Frontal cortex (tissue), 4 donors: ENCODE measurements around the gene NEDD4L. TPM values are rescaled to one million over a fixed set of nuclear protein-coding genes. Genes with fewer than 3 reads are reported as not detected.

Experiments used
- DNase-seq, 2 donors: peaks; one replicate each; pipeline ENCODE4 v3.0.0; 2012; ENCODE audit warnings: low spot score in 2 of 2
- FAIRE-seq: peaks from 2 replicates; lab custom pipeline; 2012; peaks lifted over from hg19 to GRCh38; lab: Jason Lieb, UNC
- total RNA-seq: library from RNA; depleted of rRNA; stranded (reverse); fragments of >200 nt; gene quantifications from one replicate; pipeline ENCODE4 v1.2.3, GENCODE V29; 2014
- donor health status: control.
- donor health status: control.
- donor health status: control.

The NEDD4L gene
- total RNA-seq, 1 donor from 2014 or later = 108 TPM

DNA sequence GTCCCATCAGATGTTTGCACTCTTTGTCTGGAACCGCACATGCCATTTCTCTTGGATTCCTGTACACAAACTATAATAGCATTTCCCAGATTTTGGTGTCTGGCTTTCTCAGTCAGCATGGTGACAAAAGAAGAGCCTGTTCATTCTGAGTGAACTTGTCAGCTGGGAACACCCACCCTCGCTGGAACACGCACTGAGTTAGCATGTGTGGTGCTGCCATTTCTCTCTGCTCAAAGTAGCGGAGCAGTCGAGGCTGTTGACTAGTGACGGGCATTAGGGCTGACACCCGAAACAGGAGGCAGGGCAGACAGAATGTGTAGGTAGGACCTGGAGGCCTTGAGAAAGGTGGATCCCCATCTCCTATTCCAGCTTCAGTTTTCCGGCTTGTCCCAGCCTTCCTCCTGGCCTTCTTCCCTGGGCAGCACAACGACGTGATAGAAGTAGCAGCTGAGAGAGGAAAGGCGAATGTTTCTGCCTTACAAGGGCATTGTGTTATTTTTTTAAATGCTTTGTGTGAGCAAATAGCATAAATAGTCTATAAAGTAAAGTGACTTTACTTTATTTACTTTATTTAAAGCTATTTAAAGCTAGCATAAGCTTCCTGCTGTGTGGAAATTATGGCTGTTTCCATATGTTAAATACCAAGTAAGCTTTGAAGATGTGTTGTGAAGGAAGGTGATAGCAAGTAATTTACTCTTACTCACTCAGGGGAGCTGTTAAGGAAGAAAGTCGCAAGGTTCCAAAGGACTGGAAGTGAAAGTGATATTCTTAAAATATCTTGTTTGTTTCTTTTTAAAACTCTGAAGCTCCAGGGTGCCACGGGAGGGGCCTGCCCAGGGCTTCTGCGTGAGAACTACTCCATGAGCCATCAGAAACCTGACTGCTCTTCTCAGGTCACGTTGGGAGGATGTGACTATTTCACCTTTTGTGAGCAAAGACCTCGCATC, 272.6 kb downstream of the NEDD4L start:
- DNase-seq (no peak), FAIRE-seq (no peak)

DNA sequence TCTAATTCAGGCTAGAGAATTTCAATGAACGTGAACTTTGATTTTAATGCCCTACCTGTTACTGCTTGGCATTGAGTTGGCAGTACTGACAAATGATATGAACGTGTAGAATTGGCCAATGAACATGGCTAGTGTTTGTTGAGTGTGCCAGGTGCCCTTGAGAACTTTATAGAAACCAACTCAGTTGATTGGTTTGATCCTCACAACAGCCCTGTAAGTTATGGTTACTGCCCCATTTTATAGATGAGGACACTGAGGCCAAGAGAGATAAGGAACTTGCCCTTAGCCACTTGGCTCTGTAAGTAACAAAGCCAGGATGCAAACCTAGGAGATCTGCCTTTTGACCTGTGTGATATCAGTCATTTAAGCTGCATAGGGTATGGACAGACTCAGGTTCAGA, 275.7 kb downstream of the NEDD4L start:
- DNase-seq = no peak
- no peak for FAIRE-seq

DNA sequence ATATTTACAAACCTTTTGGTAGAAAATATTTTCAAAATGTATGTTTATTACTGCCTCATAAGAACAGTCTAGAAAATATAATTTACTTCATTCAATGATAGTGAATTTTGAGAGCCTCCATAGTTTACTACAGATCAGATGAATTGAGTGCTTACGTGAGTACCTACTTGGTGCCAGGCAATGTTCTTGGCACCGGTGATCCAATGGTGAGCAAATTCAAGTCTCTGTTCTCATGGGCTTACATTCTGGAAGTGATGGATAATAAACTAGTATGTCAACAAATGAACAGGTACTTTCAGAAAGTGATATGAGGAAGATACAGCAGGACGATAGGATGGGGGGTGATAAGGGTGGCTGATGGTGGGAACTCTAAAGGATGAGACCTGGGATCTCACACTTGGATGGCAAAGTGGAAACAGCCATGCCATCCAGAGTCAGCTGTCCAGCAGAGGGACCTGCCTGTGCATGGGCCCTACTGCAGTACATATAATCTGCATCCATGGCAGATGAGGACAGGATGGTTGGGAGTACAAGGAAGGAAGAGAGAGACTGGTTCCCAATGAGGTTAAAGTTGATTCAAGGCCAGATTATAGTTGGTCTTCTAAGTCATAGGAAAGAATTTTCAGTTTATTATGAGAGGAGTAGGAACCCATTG, 277.0 kb downstream of the NEDD4L start:
- FAIRE-seq (no peak), DNase-seq (no peak)

DNA sequence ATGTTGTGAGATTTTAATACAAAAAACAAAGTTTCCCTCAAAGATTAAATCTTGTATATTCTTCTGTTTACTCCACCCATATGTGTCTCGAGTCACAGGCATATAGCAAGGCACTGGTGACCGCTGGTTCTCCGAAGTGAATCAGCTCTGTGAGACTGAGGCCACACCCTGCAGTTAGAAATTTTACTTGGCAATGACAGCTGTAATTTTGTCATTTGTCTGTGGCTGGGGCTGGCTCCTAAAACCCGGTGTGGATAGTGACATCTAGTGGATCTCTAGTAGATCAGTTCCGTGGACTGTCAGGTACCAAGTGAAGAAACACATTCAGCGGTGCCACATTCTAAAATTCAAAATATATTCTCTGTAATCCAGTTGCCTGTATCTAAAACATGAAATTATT, 278.0 kb downstream of the NEDD4L start:
- FAIRE-seq = no peak
- peak; percentile 47 to 71 for DNase-seq

DNA sequence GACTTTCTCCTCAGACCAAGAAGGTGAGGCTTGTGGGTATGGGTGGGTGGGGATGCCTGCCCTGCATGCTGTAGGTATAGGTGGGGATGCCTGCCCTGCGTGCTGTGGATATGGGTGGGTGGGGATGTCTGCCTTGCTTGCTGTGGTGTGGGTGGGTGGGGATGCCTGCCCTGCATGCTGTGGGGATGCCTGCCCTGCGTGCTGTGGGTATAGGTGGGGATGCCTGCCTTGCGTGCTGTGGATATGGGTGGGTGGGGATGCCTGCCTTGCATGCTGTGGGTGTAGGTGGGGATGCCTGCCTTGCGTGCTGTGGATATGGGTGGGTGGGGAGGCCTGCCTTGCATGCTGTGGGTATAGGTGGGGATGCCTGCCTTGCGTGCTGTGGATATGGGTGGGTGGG, 278.4 kb downstream of the NEDD4L start:
- DNase-seq = no peak
- FAIRE-seq = no peak

DNA sequence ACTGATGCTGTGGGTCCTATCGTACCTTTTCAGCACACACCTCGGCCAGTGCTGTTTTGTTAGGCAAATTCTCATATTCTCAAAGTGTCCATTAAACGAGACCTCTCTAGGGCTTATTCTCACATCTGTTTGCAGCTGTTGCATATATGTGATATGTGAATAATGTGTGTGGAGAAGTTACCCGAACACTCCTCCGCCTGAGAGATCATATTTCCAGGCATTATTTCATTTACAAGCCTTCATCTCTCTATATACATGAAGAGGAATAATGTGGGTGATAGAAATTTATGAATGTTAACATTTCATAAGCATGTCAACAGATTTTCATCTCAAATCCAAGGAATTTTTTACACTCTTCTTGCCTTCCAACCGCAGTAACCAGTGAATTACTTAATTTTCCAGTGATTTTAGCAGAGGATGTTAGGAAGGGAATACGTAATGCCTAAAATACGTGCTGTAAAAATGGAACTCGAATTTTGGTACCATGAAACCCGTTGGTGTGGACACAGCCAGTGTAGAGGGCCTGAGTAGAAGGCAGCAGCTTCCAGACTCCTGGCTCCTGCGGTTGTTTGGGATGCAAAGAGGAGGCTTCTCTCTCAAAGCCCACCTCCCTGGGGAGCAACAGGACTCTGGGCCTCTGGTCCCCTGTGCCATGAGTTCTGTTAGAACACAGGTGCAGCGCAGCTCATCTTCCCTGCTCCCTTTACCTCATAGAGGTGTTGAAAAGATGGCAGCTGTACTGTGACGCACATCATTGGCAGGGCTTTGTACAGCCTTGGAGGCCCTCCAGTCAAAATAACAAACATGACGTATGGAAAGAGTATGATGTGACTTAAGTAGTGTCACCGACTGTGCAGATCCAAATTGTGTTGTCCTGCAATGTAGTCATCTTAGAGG, 280.1 kb downstream of the NEDD4L start:
- FAIRE-seq (no peak), DNase-seq (no peak)

DNA sequence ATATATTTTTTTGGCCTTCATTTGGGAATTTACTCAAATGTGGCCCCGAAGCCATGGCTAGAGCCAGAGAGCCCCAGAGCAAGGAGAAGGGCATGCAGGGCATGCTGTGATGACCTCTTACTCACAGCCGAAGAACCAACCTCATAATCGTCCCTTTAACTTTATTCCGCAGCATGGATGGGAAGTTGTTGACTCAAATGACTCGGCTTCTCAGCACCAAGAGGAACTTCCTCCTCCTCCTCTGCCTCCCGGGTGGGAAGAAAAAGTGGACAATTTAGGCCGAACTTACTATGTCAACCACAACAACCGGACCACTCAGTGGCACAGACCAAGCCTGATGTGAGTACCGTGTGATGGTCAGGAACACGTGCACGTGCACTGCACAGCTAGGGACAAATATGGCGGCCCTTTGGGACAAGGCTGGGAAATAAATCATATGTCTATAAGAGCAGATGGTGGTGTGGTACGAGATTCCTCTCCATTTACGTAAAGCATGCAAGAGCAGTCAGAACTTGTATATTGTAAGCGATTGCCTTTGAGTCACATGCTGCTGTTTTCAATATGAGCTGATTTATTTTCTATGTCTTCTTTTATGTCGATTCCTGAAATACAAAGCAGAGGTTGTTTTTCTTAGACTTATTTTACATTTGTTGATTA, 280.9 kb downstream of the NEDD4L start:
- DNase-seq = no peak
- no peak for FAIRE-seq

DNA sequence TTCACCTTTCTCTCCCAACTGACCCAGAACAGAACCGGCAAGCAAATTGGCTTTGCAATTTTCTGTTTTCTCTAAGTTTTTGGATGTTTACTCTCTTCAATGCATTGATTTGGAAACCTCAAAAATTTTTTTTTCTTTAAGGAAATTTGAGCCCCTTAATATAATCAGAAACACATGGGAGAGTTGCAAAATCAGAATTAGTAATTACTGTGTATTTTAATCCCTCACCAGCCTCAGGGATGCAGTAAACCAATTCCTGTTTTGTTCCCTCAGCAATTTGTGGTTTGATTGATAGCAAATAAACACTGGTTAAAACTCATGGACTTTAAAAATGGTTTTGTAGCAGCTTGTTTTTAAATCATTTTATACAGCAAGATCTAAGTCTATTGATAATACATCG, 281.5 kb downstream of the NEDD4L start:
- no peak for DNase-seq
- no peak for FAIRE-seq

DNA sequence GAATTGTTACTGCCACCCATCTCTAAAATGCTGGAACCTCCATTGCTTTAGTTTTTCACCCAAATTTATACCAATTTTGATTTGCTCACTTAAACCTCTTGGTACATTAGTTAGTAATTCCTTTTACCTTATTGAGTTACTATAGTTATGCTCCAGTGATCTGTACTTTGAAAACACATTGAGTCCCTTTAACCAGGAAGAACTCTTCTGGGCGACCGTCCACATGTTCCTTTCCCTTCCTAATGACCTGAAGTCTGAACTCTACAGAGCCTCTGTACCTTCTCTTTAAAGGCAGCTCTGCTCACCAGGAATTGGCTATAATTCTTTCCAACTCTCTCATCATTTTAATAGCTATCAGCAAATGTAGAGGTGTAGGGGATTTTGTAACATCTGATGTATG, 290.0 kb downstream of the NEDD4L start:
- DNase-seq = no peak
- FAIRE-seq = no peak

DNA sequence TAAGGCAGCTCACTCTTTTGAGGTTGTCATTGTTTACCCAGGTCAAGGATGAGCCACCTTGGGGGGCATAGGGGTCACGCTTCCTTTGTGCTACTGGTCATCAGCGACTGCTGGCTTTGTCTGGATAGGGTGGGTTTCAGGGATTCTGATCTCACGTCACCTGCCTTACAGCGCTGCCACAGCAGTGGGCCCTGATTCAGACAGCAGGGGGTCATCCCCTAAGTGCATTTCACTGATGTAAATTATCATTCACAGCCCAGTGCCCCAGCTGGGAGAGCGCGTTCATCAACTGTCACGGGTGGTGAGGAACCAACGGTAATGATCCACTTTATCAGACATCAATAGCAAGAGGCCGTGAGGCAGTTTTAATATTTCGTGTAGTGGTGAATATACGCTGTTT, 291.2 kb downstream of the NEDD4L start:
- FAIRE-seq = no peak
- DNase-seq = no peak

DNA sequence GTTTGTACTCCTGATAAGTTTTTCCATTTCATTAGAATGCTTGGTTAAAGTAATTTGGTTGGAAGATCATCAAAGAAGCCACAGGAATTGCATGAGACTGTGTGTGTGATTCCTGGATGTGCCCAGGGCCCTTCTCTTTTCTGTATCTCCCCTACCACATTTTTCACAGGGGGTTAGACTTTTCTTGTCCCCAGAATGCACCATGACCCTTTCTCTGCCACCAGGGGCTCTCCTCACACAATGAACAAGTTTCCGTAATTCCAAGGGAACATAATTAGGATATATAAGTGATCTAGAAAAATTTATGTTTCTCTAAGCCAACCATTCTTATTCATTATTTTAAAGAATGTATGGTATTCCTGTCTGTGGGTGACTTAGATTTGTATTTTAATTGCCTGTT, 291.8 kb downstream of the NEDD4L start:
- no peak for DNase-seq
- no peak for FAIRE-seq

DNA sequence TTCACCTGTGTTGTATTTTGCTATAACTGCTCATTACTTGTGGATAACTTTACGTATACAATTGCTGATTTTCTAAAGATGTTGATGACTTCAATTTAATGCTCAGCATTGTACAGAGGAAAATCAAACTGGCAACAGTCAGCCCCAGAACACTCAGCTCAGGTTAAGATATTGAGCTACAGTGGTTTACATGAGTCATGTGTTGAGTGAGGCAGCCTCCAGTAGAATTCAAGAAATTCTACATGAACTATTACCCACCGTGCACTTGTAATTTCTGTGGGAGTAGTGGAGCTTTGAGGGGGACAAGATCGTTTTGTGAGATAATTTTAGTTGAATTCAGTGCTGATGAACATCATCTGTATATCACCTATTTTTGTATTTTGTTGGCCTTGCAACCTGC, 292.6 kb downstream of the NEDD4L start:
- FAIRE-seq = no peak
- DNase-seq = no peak

DNA sequence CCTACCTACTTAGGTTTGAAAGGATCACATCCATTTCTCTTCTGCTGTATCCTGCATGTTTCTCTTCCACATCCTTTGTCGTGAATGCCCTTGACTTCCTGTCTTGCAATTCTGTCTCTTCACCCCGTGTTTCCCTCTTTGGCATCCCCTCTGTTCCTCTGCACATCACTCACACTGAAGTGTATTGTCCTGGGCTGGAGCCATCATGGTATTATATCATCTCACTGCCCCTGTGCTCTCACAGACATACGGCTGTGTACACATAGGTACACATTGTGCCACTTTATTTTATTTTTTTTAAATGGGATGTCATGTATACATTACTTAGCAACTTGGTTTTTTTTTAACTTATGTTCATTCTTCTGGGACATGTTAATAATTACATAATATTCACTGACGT, 293.3 kb downstream of the NEDD4L start:
- DNase-seq (no peak), FAIRE-seq (no peak)

DNA sequence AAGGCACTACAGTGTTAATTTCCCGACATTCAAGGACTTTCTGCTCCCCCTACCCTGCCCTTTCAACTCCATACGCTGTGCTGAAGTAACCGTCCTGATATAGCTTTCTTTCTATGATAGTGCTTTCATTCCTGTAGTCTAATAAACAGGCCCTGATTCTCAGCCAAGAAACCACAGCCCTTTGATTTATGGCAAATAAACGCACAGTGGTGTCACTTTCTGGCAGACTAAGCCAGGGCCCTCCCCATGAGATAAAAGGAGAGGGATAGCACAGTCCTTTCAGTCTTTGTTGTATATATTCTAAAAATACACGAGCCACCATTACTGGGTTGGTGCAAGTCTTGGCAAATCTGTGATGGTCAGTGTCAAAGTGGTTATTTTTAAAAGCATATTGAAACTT, 293.7 kb downstream of the NEDD4L start:
- no peak for DNase-seq
- no peak for FAIRE-seq

DNA sequence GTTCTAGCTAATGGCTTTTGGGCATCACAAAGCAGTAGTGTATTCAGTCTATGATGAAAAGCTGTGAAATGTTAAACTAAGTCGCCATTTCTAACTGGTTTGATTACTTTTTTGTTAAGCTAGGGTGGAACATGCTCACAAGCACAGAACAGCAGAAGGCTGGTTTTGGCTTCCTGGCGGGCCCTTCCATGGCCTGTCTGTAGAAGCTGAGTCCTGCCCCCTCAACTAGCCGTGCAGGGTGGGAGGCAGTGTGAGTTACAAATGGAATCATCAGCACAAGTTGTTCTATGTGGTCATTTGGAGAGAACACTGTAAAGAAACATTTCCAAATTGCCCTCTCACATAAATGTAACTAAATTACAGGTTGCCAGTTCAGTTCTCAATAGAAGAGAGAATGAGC, 294.1 kb downstream of the NEDD4L start:
- FAIRE-seq (no peak), DNase-seq (no peak)

DNA sequence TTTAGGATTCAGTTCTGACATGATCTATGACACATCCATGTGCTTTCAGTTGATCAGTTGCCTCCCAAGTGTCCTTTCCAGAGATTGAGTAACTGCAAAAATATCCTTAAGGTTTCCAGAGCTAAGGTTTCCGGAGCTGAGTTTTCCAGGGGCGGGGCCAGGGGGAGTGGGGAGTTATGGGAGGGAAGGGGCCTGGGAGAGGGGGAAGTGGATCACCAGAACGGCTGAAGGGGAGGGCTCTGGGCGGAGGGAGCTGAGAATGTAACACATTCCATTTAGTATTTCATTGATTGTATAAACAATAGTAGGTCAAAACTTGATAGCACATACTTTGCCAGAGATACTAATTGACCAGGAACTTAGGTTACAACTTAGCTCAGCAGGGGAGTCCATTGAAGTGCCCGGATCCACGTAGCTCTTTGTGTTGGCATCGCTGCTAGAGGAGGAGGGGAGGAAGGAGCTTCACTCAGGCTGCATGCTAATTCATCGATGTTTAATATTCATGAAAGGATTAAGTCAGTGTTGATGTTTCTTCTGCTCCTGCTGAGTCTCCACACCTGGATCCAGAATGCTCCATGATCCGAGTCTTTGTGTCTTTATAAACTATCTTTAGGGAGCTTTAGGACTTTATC, 295.1 kb downstream of the NEDD4L start:
- no peak for DNase-seq

DNA sequence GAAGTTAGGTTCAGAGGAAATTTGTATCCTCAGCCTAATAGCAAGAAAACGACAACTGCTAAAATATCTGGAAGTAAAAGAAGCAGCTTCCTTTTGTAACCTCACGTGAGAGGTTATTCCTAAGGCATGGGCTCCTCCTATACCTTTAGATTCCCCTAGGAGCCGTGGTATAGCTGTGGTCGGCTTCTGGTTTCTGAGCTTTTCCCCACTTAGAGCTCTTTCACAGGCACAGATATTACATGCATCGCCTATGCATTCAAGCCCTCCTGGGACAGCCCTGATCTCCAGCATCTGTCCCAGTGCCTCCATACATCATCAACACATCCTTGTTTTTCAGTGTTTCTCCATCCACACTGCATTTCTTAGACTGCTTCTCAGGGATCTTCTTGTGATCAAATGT, 295.9 kb downstream of the NEDD4L start:
- DNase-seq = no peak
- no peak for FAIRE-seq

More for the DNA sequence above, 295.1 kb downstream of the NEDD4L start:
- FAIRE-seq = no peak

DNA sequence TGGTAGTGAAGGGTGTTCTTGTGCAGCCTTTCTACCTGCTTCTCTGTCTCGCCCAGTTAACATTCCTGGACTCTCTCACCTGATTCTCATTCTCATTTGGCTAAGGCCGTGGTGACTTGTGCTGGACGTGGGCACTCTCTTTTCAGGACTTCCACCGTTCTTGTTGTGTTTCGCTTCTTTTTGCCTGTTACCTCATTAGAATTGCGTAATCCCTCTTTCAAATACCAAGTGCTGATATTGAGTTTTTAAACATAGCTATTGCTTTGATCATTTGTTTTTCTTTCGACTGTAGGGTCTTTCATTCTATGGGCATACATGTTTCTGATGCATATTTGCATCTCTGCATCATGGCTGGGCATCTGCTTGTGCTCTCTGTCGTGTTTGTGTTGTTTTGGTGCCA, 297.9 kb downstream of the NEDD4L start:
- DNase-seq (no peak), FAIRE-seq (no peak)

DNA sequence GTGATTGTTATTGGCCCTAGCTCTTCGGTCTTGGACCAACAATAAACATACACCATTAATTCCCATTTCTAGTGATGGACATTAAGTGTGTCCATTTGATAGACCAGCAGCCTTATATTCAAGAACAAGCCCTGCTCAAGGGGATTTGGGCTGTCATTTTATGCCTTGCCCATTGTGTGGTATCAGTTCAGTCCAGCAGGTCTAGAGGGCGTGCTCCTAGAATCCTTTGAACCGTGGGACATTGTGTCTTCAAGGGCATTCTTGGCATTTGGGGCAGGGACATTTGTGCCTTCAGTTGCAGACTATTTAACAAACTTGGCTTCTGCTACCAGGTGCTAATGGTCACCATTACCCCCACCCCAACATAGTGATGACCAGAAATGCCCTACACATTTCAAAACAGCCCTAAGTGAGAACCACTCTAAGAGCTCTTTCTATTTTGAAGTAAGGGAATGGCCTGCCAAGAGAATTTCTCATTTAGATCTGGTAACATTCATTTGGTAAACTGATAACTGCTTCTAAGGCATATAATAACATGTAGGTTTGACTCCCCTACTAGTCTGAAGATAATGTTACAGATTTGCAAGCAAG, 300.1 kb downstream of the NEDD4L start:
- no peak for FAIRE-seq

More for the DNA sequence above, 300.1 kb downstream of the NEDD4L start:
- no peak for DNase-seq
